ENCODE measurements around the gene UGGT2. TPM values are rescaled to one million over a fixed set of nuclear protein-coding genes. Genes with fewer than 3 reads are reported as not detected.

The UGGT2 gene
- total RNA-seq, 2 experiments from 2014 or later: 1.8 TPM; not detected in 1

GRCh38 chr13:95920485-95920884 lies 132.7 kb downstream of the UGGT2 start:
- no peaks in the 10 kb centered on the region for H3K79me2 ChIP-seq (ENCODE audit: insufficient read depth, low read depth, low read length)
- intact Hi-C loops (cut with micrococcal nuclease; ENCODE audit: unreplicated experiment): no loop called here
- no TSS peak for BruUV-seq (replicated peaks)
- no peak overlapping the region for H3K4me2 ChIP-seq (ENCODE audit: low read length)
- POLR2A ChIA-PET: no interaction called here
- CTCF ChIA-PET (ENCODE audit: unreplicated experiment): no interaction called here
- DNase-seq (ENCODE audit: low spot score): no peak
- H2AFZ ChIP-seq (ENCODE audit: low read length): no peak overlapping the region
- no peaks in the 10 kb centered on the region for H3K4me1 ChIP-seq (ENCODE audit: insufficient read depth, low read length, poor library complexity, severe bottlenecking)
- H4K20me1 ChIP-seq (ENCODE audit: insufficient read depth, low read length): no peaks in the 10 kb centered on the region
- TF ChIP-seq, protein P1, sequence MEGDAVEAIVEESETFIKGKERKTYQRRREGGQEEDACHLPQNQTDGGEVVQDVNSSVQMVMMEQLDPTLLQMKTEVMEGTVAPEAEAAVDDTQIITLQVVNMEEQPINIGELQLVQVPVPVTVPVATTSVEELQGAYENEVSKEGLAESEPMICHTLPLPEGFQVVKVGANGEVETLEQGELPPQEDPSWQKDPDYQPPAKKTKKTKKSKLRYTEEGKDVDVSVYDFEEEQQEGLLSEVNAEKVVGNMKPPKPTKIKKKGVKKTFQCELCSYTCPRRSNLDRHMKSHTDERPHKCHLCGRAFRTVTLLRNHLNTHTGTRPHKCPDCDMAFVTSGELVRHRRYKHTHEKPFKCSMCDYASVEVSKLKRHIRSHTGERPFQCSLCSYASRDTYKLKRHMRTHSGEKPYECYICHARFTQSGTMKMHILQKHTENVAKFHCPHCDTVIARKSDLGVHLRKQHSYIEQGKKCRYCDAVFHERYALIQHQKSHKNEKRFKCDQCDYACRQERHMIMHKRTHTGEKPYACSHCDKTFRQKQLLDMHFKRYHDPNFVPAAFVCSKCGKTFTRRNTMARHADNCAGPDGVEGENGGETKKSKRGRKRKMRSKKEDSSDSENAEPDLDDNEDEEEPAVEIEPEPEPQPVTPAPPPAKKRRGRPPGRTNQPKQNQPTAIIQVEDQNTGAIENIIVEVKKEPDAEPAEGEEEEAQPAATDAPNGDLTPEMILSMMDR (conservative IDR thresholded peaks at IDR 0.05; ENCODE audit: low read length): no peak
- no peak for TF ChIP-seq EZH2phosphoT487 (IDR thresholded peaks at IDR 0.05; ENCODE audit: borderline replicate concordance, low read depth, low read length)
- no peak overlapping the region for H3K4me3 ChIP-seq (ENCODE audit: low read depth, low read length, poor library complexity, severe bottlenecking)
- H3K9me3 ChIP-seq (ENCODE audit: low read length): no peaks in the 10 kb centered on the region
- H3K9me2 ChIP-seq (ENCODE audit: insufficient read depth, low read length): no peaks in the 10 kb centered on the region
- H3K27ac ChIP-seq (ENCODE audit: low read depth, low read length, poor library complexity, severe bottlenecking): no peak overlapping the region
- H3K36me3 ChIP-seq (ENCODE audit: insufficient read depth, low read length): no peaks in the 10 kb centered on the region

DNA sequence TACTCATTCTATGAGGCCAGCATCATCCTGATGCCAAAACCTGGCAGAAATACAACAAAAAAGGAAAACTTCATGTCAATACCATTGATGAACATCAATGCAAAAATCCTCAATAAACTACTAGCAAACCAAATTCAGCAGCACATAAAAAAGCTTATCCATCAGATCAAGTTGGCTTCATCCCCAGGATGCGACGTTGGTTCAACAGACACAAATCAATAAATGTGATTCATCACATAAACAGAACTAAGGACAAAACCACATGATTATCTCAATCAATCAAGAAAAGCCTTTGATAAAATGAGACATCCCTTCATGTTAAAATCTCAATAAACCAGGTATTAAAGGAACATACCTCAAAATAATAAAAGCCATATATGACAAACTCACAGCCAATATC lies 134.3 kb downstream of the UGGT2 start:
- no peaks in the 10 kb centered on the region for H3K9me3 ChIP-seq (ENCODE audit: low read length)
- H3K4me3 ChIP-seq (ENCODE audit: low read depth, low read length, poor library complexity, severe bottlenecking): no peak overlapping the region
- H3K9me2 ChIP-seq (ENCODE audit: insufficient read depth, low read length): no peaks in the 10 kb centered on the region
- no peaks in the 10 kb centered on the region for H3K4me1 ChIP-seq (ENCODE audit: insufficient read depth, low read length, poor library complexity, severe bottlenecking)
- TF ChIP-seq EZH2phosphoT487 (IDR thresholded peaks at IDR 0.05; ENCODE audit: borderline replicate concordance, low read depth, low read length): no peak
- TF ChIP-seq, protein P1 (conservative IDR thresholded peaks at IDR 0.05; ENCODE audit: low read length): no peak
- no peak overlapping the region for H2AFZ ChIP-seq (ENCODE audit: low read length)
- CTCF ChIA-PET (ENCODE audit: unreplicated experiment): no interaction called here
- no peak overlapping the region for H3K4me2 ChIP-seq (ENCODE audit: low read length)
- H3K36me3 ChIP-seq (ENCODE audit: insufficient read depth, low read length): no peaks in the 10 kb centered on the region
- no TSS peak for BruUV-seq (replicated peaks)
- no peaks in the 10 kb centered on the region for H3K79me2 ChIP-seq (ENCODE audit: insufficient read depth, low read depth, low read length)
- H4K20me1 ChIP-seq (ENCODE audit: insufficient read depth, low read length): no peaks in the 10 kb centered on the region
- no peak overlapping the region for H3K27ac ChIP-seq (ENCODE audit: low read depth, low read length, poor library complexity, severe bottlenecking)
- POLR2A ChIA-PET: no interaction called here
- intact Hi-C loops (cut with micrococcal nuclease; ENCODE audit: unreplicated experiment): no loop called here
- DNase-seq (ENCODE audit: low spot score): no peak

DNA sequence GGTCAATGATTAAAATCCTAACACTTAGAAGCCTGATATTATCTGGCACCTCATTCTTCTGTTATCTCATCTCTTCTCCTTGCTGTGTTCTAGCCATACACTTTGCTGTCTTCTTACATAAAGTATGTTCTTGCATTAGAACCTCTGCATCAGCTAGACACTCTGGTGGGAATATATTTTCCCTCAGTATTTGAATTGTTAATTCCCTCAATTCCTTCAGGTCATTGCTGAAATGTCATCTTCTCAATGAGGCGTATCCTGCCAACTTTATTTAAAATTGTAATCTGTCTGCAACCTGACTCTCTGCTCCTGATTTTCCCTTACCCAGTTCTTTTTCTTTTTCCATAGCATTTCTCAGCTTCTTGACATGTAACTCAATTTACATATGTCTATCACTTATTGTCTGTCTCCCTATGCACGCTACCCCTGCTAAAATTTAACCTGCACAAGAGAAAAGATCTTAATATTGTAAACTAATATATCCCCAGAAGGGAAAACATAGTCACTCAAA lies 138.2 kb downstream of the UGGT2 start:
- ChIA-PET CTCF (ENCODE audit: unreplicated experiment) (no interaction called here), POLR2A (no interaction called here)
- Histone ChIP-seq H3K36me3 (ENCODE audit: insufficient read depth, low read length) (no peaks in the 10 kb centered on the region), H3K4me1 (ENCODE audit: insufficient read depth, low read length, poor library complexity, severe bottlenecking) (no peaks in the 10 kb centered on the region), H3K4me2 (ENCODE audit: low read length) (no peak overlapping the region), H2AFZ (ENCODE audit: low read length) (no peak overlapping the region), H3K27ac (ENCODE audit: low read depth, low read length, poor library complexity, severe bottlenecking) (no peak overlapping the region), H3K79me2 (ENCODE audit: insufficient read depth, low read depth, low read length) (no peaks in the 10 kb centered on the region), H3K9me3 (ENCODE audit: low read length) (no peaks in the 10 kb centered on the region), H3K9me2 (ENCODE audit: insufficient read depth, low read length) (no peaks in the 10 kb centered on the region), H4K20me1 (ENCODE audit: insufficient read depth, low read length) (no peaks in the 10 kb centered on the region), H3K4me3 (ENCODE audit: low read depth, low read length, poor library complexity, severe bottlenecking) (no peak overlapping the region)
- TF ChIP-seq, protein P1 (conservative IDR thresholded peaks at IDR 0.05; ENCODE audit: low read length): no peak
- no peak for TF ChIP-seq EZH2phosphoT487 (IDR thresholded peaks at IDR 0.05; ENCODE audit: borderline replicate concordance, low read depth, low read length)
- no peak for DNase-seq (ENCODE audit: low spot score)
- intact Hi-C loops (cut with micrococcal nuclease; ENCODE audit: unreplicated experiment): no loop called here
- BruUV-seq (replicated peaks): no TSS peak

Measured in OCI-LY7 (cell line).